ENCODE data around the gene FH.

GRCh38 chr1:241479294-241479693 is 40.3 kb downstream of the FH start:
- TF ChIP-seq CTCF (IDR thresholded peaks at IDR 0.05) (no peak), RNF2 (IDR thresholded peaks at IDR 0.05; ENCODE audit: borderline replicate concordance, low read depth) (no peak), HEYL (CRISPR knock-in tag; IDR thresholded peaks at IDR 0.05) (no peak), SMC3 (IDR thresholded peaks at IDR 0.05) (no peak), SREBF2 (IDR thresholded peaks at IDR 0.05) (no peak), MAFK (IDR thresholded peaks at IDR 0.05; ENCODE audit: partially characterized antibody) (no peak), KDM5A (IDR thresholded peaks at IDR 0.05) (no peak), POLR2A (IDR thresholded peaks at IDR 0.05; ENCODE audit: low read length) (no peak), RAD21 (conservative IDR thresholded peaks at IDR 0.05 in 1 of 2, IDR thresholded peaks at IDR 0.05 in 1 of 2) (no peak), PBX3 (IDR thresholded peaks at IDR 0.05) (no peak)
